Measurements from ENCODE around the gene STAT1. TPM values are rescaled to one million over a fixed set of nuclear protein-coding genes. Genes with fewer than 3 reads are reported as not detected.
A peak's percentile ranks its signal among the peaks of the same experiment; 100 is the strongest.

The STAT1 gene
- total RNA-seq, 1 donor from 2014 or later: 13.0 TPM

GRCh38 chr2:191038241-191038725 is 24.3 kb upstream of the STAT1 start:
- Histone ChIP-seq H3K9me3 (no peaks in the 10 kb centered on the region), H3K27me3 (no peaks in the 10 kb centered on the region), H3K27ac (no peak overlapping the region), H3K4me3 (no peak overlapping the region), H3K4me1 (no peaks in the 10 kb centered on the region), H3K36me3 (no peaks in the 10 kb centered on the region)
- intact Hi-C loops (cut with DNase I): no loop called here
- no peak for DNase-seq (ENCODE audit: low spot score in 2 of 2)
- no peak for TF ChIP-seq CTCF (IDR thresholded peaks at IDR 0.05)

GRCh38 chr2:191037351-191037750 is 23.4 kb upstream of the STAT1 start:
- no peak overlapping the region for H3K27ac ChIP-seq
- TF ChIP-seq CTCF (IDR thresholded peaks at IDR 0.05): no peak
- no peak overlapping the region for H3K4me3 ChIP-seq
- no peaks in the 10 kb centered on the region for H3K27me3 ChIP-seq
- no peaks in the 10 kb centered on the region for H3K36me3 ChIP-seq
- intact Hi-C loops (cut with DNase I): no loop called here
- no peak for DNase-seq (ENCODE audit: low spot score in 2 of 2)
- H3K9me3 ChIP-seq: no peaks in the 10 kb centered on the region
- no peaks in the 10 kb centered on the region for H3K4me1 ChIP-seq

- H3K36me3 ChIP-seq: no peaks in the 10 kb centered on the region
- no peaks in the 10 kb centered on the region for H3K27me3 ChIP-seq
- no peak for TF ChIP-seq CTCF (IDR thresholded peaks at IDR 0.05)
- DNase-seq (ENCODE audit: low spot score in 2 of 2): no peak
- H3K4me3 ChIP-seq: no peak overlapping the region
- no peaks in the 10 kb centered on the region for H3K9me3 ChIP-seq
- no peaks in the 10 kb centered on the region for H3K4me1 ChIP-seq
- no peak overlapping the region for H3K27ac ChIP-seq
- intact Hi-C loops (cut with DNase I): no loop called here
These were observed 22.4 kb upstream of the STAT1 start for GRCh38 chr2:191036363-191036762.

GRCh38 chr2:191032588-191033429 is 18.8 kb upstream of the STAT1 start:
- Histone ChIP-seq H3K4me1 (no peaks in the 10 kb centered on the region), H3K4me3 (no peak overlapping the region), H3K27ac (peak overlapping the region in 1 of 2 donors; percentile 5), H3K27me3 (no peaks in the 10 kb centered on the region), H3K36me3 (no peaks in the 10 kb centered on the region), H3K9me3 (no peaks in the 10 kb centered on the region)
- intact Hi-C loops (cut with DNase I): no loop called here
- no peak for TF ChIP-seq CTCF (IDR thresholded peaks at IDR 0.05)
- no peak for DNase-seq (ENCODE audit: low spot score in 2 of 2)

GRCh38 chr2:191031256-191031655 is 17.3 kb upstream of the STAT1 start:
- H3K27me3 ChIP-seq: no peaks in the 10 kb centered on the region
- no peaks in the 10 kb centered on the region for H3K4me1 ChIP-seq
- no peak for TF ChIP-seq CTCF (IDR thresholded peaks at IDR 0.05)
- no peaks in the 10 kb centered on the region for H3K9me3 ChIP-seq
- intact Hi-C loops (cut with DNase I): no loop called here
- H3K4me3 ChIP-seq: no peak overlapping the region
- no peak for DNase-seq (ENCODE audit: low spot score in 2 of 2)
- H3K36me3 ChIP-seq: no peaks in the 10 kb centered on the region
- no peak overlapping the region for H3K27ac ChIP-seq

Data from ascending aorta (tissue), 2 donors.